SW 1271 (cell line): ENCODE data around the gene ATXN2.

Experiments
- DNase-seq, 2 experiments: peaks; one replicate each; lab custom pipeline; 2025; lab: John Stamatoyannopoulos, UW

Gene ATXN2

DNA sequence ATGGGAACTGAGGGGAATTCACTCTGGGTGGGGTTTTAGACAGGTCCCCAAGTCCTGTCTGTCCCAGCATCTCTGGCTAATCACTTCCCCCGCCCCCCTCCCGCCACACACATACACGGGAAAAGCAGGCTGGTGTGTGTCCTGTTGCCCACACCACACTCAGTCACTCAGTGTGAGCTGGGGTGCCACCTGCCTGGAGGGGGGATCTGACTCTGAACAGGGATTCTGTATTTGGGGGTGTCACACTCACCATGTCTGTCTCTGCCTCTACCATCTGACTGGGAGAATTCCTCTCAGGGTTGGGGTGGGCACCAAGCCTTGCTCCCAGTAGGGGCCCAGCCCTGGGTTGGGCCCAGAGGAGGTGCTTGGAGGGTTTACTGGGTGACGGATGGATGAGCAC, 162.3 kb downstream of the ATXN2 start:
- DNase-seq: no peak

DNA sequence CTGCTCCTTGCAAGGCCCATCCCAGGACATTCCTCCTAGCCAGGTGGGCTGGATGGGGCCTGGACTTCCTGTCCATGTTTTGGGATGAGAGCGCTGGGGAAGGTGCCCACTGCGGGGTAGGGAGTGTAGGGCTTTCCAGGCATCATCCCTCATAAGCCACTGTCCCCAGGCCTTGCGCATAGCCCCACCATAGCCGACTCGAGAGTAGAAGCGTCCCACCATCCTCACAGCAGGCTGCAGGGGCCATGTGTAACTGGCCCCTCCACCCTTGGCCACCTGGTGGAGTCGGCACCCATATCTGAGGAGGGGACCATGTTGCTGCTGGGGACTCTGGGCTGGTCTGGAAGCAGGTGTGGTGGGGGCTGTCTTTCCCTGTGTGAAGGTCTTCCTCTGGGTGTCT, 162.8 kb downstream of the ATXN2 start:
- no peak for DNase-seq

DNA sequence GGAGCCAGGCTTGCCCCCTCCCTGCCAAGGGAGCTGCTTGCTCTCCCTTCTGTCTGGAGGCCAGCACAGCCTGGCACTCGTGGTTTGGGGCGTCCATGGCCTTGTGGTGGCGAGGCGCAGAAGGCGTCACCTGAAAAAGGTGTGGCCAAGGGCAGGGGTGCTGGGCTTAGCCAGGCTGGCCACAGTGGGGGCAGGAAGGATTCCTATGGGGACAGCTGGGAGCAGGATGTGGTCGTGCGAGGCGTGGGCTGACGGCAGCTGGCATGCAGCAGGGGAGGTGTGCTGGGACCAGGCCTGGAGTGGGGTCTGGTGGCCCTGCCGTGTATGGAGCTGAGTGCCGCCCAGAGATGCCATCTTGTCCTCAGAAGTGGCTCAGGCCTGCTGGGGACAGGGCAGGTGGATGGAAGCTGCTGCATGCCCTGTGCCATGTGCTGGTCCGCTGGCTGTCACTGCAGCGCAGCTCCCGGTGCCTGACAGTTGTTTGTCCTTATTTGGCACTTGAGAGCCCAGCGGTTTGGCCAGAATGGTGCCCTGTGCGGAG, 163.4 kb downstream of the ATXN2 start:
- no peak for DNase-seq

DNA sequence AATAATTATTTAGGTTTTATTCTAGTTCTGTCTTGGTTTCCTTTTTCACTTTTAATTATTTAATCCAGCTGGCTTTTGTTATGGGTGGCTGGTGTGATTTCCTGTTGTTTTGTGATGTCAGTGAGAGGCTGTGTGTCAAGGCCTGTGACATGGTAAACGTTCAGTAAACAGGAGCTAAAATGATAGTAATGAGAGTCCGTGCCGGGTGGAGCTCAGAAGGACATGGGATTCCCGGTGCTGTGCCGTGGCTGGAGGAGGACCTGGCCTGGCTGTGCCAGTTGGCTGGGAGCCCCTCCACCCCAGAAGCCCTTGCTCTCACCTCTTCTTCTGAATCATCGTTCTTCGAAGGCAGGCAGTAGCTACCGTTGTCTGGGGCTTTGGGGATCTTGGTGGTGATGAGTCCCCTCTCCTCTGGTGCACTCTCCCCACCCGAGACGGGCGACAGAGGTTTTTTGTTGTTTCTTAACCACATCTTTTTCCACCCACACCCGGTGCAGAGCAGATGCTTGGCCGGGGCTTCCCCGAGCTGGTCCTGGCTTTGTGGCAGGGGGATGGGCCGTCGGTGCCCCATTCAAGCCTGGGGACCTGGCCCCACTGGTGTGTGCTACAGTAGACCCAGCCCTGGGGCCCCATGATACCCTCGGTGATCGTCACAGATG, 164.3 kb downstream of the ATXN2 start:
- DNase-seq: peak in 1 of 2 experiments; percentile 37

DNA sequence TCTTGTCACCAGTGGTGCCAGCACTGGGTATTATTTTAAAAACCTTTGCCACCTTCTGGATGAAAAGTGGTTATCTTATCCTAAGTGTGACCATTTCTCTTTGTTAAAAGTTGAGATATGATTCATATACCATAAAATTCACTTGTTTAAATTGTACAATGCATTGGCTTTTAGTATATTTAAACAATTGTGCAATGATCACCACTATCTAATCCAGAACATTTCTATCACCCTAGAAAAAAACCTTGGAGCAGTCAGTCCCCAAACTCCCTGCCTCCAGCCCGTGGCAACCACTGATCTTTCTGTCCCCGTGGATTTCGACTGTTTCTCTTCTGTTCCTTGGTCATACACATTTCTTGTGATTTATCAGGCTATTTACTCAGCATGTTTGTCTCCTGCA, 165.1 kb downstream of the ATXN2 start:
- no peak for DNase-seq

DNA sequence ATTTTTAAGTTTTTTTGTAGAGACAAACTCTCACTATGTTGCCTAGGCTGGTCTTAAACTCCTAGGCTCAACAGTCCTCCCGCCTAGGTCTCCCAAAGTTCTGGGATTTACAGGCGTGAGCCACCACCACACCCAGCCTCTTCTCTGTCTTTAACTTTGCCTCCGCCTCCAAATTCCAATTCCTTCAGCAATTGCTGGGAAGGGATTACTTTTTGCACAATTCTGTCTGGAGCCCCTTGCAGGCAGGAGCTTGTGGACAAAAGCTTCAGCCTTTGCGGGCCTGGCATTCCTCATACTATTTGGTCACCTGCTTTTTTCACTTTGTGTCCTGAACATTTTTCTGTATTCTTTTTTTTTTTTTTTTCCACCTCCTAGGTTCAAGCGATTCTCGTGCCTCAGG, 167.3 kb downstream of the ATXN2 start:
- DNase-seq: no peak

DNA sequence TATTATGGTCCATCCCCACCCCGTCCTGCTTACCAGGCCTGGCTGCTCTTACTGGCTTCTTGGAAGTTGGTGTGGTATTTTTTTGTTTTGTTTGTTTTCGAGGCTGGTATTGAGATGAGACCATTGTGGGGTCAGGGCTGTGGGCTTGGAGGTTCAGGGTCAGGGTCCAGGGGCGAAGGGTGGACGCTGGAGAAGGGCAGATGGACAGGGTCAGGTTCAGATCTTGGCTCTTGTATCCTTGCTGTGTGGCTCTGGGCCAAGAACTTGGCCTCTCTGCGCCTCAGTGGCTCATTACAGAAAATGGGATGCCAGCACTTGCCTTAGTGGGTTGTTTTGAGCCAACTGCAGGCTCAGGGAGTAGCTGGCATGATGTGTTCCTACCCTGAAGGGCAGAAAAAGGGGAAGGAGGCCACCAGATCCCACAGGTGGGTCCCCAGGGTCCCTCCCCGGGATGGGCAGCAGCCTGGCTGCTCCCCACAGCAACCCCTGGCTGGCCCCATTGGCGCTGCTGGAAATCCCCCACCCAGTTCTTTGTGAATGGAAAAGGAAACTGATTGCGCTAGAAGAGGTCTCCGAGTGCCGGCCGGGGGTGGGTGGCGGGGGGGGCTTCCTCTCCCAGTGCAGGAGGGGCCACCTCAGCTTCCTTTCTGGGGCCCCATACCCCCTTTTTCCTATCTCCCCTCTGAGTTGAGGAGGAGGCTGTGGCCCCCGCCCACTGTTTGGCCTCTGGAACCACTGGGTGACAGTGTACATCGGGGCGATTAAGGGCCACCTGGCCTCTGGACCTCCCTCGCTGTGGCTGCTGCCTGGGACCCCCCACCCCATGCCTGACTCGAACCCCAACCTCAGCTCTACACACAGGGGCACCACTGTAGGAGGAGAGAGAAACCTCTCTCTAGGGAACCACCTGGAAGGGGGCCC, 168.4 kb downstream of the ATXN2 start:
- DNase-seq: no peak

DNA sequence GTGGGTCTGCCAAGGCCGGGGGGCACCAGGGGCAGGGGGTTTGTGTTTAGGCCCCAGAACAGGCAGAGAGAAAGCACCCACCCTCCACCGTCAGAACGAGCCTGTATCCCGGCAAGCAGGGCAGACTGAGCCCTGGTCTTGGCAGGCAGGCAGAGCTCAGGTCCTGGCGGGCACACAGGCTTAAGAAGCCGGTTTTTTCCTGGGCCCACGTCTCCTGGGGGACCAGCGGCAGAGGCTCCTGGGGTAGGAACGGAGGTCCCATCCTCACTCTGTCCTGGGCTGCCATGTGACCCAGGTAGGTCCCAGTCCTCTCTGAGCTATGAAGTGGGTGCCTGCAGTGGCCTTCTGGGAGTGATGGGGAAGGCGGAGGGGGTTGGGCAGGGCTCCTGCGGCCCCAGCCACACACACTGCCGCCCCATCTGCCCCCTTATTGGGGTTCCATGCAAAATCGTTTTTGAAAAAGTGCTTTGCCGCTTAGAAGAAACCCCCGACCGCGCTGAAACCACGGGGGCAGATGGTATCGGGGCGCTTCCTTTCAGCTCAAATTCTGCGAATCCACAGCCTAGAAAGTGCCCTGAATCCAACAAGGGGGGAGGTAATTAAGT, 169.2 kb downstream of the ATXN2 start:
- no peak for DNase-seq

DNA sequence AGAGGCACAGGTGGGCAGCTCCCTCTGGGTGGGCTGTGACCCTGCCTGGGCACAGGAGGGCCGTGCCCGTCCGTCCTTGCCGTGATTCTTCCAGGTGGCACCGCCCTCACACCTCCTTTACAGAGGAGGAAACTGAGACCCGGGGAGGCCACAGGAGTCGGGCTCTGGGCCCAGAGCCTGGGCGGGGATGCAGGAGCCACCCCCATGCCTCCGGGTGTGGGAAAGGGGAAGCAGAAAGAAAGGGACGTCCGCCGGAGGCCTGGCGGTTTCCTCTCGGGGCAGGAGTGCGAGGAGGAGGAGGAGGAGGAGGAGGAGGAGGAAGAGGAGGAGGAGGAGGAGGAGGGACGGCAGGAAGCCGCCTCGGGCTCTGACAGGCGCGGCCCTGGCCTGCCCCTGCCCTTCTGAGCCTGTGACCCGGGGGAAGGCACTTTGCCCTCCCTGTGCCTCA, 170.4 kb downstream of the ATXN2 start:
- DNase-seq: no peak

DNA sequence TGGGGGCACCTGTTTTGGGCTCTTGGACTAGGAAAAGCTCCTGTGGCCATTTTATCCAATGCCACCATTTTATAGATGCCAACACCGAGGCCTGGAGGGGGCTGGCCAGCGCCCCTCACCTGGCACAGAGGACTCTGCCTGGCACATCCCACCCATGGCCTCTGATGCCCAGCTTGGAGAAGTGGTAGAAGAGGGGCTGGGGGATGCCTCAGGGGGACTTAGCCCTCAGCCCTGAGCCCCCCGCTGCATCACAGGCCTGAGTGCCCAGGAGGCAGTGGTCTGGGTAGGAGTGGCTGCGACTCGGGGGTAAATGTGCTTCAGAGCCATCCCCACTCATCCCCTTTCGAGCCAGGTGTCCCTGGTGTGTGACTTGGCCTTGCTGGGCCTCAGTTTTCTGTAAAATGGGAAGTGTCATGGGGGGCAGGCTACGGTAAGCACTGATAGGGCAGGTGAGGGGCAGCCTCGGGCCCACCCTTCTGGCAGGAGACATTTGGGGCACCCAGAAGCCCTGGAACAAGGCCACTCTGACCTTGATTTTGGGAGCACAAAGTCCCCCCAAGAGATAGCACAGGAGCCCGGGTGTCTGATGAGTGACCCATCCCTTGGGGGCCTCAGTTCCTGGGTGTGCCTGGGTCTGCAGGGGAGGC, 170.9 kb downstream of the ATXN2 start:
- no peak for DNase-seq

DNA sequence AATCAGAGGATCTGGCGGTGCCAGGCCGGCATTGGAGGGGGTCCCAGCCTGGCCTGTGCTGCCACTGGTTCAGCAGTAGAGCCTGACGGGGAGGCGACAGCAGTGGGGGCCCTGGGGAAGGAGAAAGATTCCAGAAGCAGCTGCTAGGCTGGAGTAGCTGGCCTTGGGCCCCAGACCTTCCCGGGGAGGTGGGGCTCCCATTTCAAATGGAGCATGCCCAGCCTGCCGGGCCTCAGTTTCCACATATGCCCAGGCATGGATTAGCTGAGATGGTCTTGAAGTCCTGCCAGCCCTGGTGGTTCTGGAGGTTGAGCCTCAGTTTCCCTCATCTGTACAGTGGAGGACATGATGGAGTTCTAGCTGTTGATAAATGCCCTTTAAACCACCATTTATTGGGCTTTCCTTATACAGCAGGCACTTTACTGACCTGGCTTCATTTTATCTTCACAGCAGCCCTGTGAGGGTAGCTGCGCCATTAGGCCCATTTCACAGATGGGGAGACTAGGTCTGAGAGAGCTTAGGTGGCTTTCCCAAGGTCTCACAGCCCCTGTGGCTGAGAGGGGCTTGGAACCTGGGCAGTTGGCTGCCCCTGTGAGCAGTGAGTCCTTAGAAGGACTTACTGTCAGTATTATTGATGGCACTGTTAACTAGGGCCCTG, 171.6 kb downstream of the ATXN2 start:
- DNase-seq: no peak

DNA sequence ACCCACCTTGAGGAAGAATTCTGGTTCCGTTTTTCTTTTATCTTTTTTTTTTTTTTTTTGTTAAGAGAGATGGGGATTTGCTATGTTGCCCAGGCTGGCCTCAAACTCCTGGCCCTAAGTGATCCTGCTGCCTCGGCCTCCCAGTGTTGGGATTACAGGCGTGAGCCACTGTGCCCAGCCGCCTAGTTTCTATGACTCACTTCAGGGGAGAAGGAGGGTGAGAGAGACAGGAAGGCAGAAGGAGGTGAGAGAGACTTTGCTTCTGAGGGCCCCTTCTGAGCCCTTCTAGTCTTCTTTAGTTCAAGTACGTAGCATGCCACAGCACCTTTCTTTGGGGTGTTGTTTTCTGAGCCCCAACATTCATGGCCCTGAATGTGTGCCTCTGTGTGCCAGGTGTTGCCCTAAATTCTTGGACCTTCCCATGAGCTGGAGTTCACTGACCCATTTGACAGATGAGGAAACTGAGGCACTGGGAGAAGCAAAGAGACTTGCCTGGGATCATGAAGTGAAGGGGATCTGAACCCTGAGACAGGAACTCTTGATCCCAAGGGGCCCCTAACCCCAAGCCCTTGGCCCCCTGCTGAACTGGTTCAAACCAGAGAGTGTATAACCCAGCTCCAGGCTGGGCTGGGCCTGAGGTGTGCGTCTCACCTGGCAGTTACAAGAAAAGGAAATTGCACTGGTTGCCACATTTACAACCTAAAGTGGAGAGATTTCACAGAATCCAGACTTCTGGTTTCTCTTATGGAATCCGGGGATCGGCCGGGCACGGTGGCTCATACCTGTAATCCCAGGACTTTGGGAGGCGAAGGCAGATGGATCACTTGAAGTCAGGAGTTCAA, 172.6 kb downstream of the ATXN2 start:
- peak in 1 of 2 experiments; percentile 47 for DNase-seq

DNA sequence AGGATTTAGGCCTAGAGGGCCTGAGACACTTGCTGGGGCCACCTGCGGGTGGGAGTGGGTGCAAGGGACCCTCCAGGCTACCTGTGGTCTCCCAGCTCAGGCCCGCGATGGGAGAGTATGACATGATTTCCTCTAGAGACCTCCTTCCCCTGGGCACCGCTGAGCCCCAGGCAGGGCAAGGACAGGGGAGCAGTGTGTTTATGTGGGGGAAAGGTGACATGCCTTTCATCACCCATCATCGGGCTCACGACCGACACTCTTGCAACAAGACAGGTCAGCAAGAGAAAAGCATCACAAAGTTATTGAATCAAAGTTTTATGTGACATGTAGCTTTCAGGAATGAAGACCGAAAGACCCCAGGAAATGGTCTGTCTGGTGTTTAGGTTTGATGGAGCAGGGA, 173.5 kb downstream of the ATXN2 start:
- peak in 1 of 2 experiments; percentile 29 for DNase-seq

DNA sequence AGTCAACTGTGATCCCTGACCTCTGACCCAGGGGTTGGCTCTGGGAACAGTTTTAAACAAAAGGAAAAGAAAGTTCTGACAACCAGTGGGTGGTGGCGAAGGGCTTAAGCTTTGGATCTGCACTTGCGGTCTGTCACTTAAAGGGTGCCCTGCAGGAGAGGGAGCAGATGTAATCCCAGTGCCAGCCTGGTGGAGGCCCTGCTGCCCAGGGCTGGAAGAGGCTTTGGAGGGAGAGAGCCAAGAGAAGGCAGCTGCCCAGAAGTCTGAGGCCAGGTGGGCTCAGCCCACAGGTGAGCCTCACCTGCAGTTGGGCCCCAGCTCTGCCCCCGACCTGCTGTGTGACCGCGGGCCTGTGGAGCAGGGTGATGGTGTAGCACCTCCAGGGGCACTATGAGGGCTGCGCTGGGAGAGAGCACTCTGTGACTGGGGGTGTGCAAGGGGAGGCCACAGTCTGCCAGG, 174.3 kb downstream of the ATXN2 start:
- no peak for DNase-seq

DNA sequence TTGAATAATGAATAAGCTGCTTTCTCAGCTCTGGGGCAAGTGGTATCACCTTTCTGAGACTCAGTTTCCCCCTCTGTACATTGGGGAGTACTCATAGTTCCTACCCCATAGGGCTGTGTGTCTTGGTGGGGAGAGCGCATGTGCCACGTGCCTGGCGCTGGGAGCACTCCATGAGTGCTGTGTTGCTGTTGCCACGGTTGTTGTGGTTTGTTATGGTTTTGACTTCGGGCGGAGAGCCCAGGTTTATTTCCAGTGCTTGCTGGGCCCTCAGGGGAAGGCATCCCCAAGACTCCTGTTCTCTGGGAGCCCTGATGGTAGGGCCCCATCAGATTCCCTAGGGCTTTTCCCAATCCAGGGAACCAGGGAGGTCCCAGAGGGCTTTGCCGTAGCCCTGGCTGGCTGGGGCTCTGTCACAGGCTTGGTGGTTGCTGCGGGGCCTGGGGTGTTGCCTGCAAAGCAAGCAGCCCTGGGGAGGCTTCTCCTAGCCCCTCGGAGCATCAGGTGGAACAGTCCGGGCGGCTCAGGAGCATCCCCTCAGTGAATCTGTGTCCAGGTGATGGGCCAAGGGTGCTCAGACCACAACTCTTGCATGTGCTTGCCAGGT, 174.8 kb downstream of the ATXN2 start:
- DNase-seq: no peak

DNA sequence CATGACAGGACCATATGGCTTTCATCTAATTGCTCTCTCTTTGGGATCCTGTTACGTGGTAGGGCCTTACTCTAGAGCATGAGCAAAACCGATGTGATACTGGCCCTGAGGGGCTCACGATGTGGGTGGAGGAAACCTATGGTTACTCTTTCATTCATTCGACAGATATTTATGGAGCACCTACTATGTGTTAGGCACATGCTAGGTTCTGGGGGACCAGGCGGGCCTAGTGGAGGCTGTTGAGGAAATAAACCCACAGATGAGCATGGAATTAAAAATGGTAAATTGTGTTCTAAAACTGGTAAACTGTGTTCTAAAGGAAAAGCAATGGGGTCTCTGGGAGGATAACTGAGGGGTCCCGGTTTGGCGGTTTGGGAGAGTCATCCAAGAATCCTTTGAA, 178.6 kb downstream of the ATXN2 start:
- DNase-seq: no peak

DNA sequence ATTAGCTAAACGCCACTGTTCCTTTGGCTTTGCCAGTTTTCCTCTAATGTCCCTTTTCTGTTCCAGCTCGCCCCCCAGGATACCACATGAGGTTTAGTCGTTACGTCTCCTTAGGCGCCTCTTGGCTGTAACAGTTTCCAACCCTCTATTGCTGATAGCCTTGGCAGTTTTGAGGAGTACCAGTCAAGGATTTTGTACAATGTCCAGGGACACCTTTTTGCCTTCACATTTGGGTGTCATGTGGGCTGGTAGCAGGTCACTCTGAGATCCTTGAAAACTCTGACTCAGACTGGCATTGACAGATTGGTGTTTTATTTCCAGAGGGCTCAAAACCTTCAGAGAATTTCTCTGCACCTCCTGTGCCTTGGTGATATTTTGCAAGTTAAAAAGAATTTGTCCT, 179.3 kb downstream of the ATXN2 start:
- DNase-seq: no peak

DNA sequence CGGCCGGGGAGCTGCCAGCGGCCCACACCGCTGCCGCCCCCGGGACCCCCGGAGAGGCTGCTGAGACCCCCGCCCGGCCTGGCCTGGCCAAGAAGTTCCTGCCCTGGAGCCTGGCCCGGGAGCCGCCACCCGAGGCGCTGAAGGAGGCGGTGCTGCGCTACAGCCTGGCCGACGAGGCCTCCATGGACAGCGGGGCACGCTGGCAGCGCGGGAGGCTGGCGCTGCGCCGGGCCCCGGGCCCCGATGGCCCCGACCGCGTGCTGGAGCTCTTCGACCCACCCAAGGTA, 180.6 kb downstream of the ATXN2 start:
- DNase-seq: no peak

DNA sequence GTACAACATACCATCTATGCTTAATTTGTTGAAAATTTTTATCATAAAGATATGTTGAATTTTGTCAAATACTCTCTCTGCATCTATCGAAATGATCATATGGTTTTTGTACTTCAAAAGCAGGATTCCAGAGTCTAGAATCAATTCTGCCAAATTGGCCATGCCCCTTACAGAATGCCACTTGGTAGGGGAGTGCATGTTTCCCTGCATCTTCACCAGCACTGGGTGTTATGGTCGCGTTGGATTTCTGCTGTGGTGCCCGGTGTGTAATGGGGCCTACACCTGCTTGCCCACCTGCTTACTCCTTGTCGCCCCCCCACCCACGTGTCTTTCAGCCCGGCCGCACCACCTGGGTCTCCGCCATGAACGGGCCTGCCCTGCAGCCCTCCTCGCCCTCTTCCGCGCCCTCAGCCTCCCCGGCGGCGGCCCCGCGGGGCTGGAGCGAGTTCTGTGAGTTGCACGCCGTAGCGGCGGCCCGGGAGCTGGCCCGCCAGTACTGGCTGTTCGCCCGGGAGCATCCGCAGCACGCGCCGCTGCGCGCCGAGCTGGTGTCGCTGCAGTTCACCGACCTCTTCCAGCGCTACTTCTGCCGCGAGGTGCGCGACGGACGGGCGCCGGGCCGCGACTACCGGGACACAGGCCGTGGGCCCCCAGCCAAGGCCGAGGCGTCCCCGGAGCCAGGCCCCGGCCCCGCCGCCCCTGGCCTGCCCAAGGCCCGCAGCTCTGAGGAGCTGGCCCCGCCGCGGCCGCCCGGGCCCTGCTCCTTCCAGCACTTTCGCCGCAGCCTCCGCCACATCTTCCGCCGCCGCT, 181.1 kb downstream of the ATXN2 start:
- DNase-seq: no peak

DNA sequence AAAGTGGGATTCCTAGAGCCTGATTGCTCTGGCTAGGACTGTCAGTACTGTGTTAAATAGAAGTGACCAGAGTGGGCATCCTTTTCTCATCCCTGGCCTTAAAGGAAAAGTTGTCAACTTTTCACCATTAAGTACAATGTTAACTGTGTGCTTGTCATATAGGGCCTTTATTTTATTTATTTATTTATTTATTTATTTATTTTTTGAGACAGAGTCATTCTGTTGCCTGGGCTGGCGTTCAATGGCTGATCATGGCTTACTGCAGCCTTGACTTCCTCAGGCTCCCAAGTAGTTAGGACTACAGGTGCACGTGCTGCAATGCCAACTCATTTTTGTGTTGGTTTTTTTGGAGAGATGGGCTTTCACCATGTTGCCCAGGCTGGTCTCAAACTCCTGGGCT, 181.8 kb downstream of the ATXN2 start:
- no peak for DNase-seq
